H54 (cell line): ENCODE measurements around the gene UAP1L1.

Experiments
- DNase-seq: peaks from one replicate; pipeline ENCODE4 v3.0.0; 2011; ENCODE audit warnings: low spot score, mixed read lengths; ENCODE audit not compliant: insufficient read length
- FAIRE-seq: peaks from 3 replicates; lab custom pipeline; 2011; peaks lifted over from hg19 to GRCh38; lab: Jason Lieb, UNC
- POLR2A ChIP-seq: IDR thresholded peaks from 2 replicates; pipeline ENCODE4 v1.6.1; 2011; ENCODE audit warnings: low read depth, mild to moderate bottlenecking, low read length

The UAP1L1 gene

DNA sequence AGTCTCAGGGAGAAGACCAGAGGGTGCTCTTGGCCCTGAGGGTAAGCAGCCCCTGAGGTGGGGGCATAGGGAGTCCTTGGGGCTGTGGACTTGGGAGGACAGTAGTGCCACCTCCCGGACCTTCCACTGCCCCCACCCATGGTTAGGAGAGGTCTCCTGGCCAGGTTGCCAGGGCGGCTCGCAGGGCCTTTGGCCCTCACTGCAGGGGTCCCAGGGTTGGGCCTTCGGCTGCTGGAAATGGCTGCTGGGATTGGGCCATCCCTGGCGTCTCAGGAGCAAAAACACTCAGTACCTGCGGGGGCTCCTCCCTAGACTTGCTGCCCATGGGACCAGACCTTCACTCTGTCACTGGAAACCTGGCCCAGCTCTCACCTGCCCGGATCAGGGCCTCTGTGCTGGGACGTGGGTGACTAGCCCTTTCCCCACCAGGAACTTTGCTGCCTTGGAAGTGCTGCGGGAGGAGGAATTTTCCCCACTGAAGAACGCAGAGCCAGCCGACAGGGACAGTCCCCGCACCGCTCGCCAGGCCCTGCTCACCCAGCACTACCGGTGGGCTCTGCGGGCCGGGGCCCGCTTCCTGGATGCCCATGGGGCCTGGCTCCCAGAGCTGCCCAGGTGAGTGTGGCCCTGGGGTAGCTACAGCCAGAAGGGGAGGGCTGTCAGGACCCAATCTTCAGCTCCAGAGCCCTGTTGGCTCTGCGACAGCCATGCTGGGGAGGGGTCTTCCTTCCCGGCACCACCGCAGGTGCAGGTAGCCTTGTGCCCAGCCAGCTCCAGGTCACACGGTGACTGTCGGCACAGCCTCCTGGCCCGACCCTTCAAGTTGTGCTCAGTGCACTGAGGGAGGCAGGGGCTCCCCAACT lies 3.2 kb downstream of the UAP1L1 start:
- FAIRE-seq = no peak
- no peak for TF ChIP-seq POLR2A
- no peak for DNase-seq

- no peak for TF ChIP-seq POLR2A
- DNase-seq (no peak), FAIRE-seq (no peak)
Measured at GRCh38 chr9:137082222-137082924, 5.1 kb downstream of the UAP1L1 start.

GRCh38 chr9:137082925-137083290 lies 5.6 kb downstream of the UAP1L1 start:
- TF ChIP-seq POLR2A = no peak
- no peak for DNase-seq
- FAIRE-seq = no peak

DNA sequence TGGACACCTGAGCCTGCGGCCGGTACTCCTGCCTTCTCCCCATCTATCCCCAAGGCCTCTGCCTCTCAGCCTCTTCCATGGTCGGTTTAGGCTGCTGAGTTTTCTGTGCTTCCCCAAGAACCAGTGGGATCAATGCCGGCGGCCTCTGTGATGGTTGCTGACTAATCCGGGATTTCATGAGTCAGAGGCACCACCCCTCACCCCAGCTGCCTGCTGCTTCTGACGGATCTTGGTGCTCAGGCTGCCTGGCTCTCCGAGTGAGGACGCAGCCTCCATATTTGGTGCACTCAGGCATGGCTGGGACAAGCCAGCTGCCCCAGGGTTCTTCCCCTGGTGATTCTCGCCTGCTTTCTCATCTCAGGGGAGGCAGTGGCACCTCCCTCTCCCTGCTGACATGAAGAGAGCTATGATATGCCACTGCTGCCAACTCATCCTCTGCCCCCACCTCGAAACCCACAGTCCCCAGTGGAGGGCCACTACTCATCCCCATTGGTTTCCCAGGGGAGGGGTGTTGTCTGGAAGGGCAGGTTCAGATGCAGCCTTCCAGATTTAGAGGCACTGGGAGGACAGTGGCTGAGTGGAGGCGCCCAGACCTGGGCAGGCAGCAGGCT lies 6.2 kb downstream of the UAP1L1 start:
- DNase-seq (peak; percentile 98), FAIRE-seq (peak; percentile 91)
- 0 out of 2 replicates have a peak, but pooled peaks have one; percentile 18 for TF ChIP-seq POLR2A

GRCh38 chr9:137084526-137084925 lies 7.2 kb downstream of the UAP1L1 start:
- DNase-seq (no peak), FAIRE-seq (no peak)
- no peak for TF ChIP-seq POLR2A

DNA sequence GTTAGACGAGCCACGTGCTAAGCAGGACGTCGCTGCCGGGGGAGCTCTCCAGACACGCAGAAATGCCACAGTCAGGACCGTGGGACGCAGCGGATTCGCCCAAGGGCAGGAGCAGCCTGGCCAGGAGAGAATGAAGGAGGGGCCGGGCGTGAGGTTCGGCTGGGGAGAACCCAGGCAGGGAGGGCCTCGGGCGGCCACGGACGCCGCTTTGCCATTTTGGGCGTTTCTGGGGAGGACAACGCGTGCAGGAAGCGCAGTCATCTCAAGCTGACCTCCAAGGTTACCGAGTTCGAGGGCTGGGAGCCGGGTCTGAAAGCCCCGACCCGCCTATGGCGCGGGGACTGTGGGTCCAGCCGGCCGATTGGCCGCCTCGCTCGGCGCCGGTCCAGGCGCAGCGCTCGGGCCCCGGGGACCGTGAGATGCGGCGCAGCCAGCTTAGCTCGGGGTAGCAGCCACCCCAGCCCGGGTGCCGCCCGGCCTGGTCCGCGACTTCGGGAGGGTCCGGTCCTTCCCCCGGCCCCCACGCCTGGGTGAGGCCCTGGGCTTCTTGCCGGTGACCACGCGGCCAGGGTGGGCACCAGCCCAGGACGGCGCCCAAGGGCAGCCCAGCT lies 8.7 kb downstream of the UAP1L1 start:
- TF ChIP-seq POLR2A = peak; percentile 50
- FAIRE-seq (no peak), DNase-seq (peak; percentile 68)

DNA sequence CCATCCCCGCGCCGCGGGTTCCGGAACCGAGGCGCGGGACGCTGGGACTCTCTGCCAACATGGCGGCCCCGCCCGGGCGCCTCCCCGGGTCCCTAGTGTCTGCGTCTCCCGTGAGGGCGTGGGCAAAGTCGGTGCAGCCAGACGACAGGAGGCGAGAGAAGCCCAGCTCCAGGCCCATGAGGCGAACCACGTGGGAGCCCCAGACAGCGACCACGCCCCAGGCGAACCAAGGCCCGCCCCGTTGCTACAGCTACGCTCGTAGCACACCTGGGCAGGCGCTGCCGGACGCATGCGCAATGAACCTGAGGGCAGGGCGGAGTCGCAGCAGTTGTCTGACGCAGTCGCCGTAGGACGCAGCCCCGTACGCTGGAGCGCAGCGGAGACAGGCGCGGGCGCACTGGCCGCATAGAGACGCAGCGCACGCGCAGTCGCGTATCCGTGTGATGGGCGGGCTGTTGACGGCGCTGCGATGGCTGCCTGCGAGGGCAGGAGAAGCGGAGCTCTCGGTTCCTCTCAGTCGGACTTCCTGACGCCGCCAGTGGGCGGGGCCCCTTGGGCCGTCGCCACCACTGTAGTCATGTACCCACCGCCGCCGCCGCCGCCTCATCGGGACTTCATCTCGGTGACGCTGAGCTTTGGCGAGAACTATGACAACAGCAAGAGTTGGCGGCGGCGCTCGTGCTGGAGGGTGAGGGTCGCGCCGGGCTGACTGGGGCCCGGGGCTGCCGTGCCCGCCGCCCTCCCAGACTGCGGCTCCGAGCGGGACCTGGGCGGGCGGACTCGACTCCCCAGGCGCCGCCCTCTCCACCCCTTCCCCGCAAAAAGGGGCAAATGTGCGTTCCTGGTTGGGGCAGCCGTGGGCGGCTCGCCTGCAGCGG lies 9.5 kb downstream of the UAP1L1 start, which contains the start of gene MAN1B1:
Gene MAN1B1 (plus strand): TSS at position 455 of the 878 bp plus-strand sequence. CDS start 15 bp downstream, at position 470.
- FAIRE-seq (peak; percentile 87), DNase-seq (peak; percentile 100)
- TF ChIP-seq POLR2A = peak; percentile 86

GRCh38 chr9:137087409-137087925 lies 10.2 kb downstream of the UAP1L1 start:
- no peak for FAIRE-seq
- no peak for TF ChIP-seq POLR2A
- no peak for DNase-seq

GRCh38 chr9:137088121-137088520 lies 10.8 kb downstream of the UAP1L1 start:
- FAIRE-seq (no peak), DNase-seq (no peak)
- no peak for TF ChIP-seq POLR2A

DNA sequence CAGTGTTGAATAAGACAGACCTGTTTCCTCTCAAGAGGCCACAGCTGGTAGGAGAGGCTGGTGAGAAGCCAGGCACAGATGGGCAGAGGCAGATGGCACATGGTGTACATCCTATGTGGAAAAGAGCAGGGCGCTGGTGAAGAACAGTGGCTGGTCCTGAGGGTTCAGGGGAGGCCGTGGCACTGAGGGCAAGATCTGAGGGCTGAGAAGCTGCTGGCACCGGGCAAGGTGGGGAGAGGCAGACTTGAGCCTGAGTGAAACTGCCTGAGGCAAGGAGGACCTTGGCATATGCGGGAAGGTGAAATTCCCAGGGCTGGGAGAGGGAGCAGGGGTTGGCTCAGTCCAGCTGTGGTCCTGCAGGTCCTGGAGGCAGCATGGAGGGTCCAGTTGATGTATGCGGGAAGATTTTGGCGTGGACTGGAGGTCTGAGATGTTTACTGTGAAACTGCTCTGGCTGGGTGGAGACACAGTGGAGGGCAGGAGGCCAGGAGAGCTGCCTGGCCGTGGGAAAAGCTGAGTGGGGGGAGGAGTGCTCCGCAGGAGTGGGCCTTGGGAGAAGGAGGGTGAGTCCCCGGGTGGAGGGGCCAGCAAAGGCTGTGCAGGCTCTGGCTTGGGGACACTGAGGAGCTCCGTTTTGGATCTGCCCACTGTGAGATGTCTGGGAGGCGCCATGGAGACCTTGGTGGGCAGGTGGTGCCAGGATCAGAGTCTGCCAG lies 12.1 kb downstream of the UAP1L1 start:
- TF ChIP-seq POLR2A = no peak
- DNase-seq = no peak
- no peak for FAIRE-seq

- TF ChIP-seq POLR2A = no peak
- FAIRE-seq (no peak), DNase-seq (no peak)
Measured at GRCh38 chr9:137095664-137096517, 18.6 kb downstream of the UAP1L1 start.
